Stimulated activated naive CD8-positive, alpha-beta T cell treated with anti-CD3 and anti-CD28 coated beads, Interleukin-15, Interleukin-2, amounts not matched to agents 100 ng/mL and 50 ng/mL, for 24 hours (primary cell): ENCODE measurements around the gene PGAP6.

Experiments
- H3K27ac Mint-ChIP-seq: one replicate; pipeline ENCODE4 v1.8.0; 2021; ENCODE audit warnings: mild to moderate bottlenecking, mixed read lengths
- H3K27me3 Mint-ChIP-seq: one replicate; pipeline ENCODE4 v1.8.0; 2021; ENCODE audit warnings: mixed read lengths
- H3K36me3 Mint-ChIP-seq: one replicate; pipeline ENCODE4 v1.8.0; 2021; ENCODE audit warnings: low read depth, mixed read lengths
- H3K4me1 Mint-ChIP-seq: one replicate; pipeline ENCODE4 v1.8.0; 2021; ENCODE audit warnings: low read depth, mixed read lengths
- H3K4me3 Mint-ChIP-seq: one replicate; pipeline ENCODE4 v1.8.0; 2021; ENCODE audit warnings: mild to moderate bottlenecking, mixed read lengths
- H3K9me3 Mint-ChIP-seq: one replicate; pipeline ENCODE4 v1.8.0; 2021; ENCODE audit warnings: mixed read lengths

PGAP6 gene

DNA sequence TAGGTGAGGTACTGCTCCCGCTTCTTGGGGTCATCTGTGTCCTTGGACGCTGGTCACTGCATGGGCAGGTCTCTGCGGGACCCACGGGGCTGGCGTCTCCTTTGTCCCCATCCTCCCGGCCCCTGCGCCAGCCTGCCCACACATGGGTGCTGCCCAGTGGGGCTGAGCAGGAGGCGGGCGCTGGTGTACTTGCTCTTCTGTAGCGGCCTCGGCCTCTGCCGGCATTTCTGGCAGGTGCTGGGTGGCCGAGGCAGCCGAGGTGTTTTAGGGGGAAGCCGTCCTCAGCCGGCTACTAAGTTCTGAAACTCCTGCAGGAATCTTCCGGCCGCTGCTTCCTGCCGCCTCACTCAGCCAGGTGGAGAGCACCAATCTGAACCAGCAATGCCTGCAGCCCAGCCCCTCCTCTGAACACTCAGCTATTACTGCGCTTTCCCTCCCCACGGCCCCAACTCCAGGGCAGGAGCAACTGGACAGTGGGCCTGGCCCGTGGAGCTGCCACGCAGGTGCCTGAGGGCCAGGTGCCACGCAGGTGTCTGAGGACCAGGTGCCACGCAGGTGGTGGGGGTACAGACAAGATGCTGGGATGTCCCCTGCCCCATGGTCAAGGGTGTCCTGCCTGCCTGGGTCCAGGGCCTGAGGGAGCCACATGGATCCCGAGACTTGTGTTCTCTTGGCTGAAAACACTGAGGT lies 29.9 kb upstream of the PGAP6 start:
- Mint-ChIP-seq H3K27me3 (no peaks in the 10 kb centered on the region), H3K4me3 (no peak overlapping the region), H3K9me3 (no peaks in the 10 kb centered on the region), H3K27ac (no peak overlapping the region), H3K4me1 (no peaks in the 10 kb centered on the region), H3K36me3 (no peaks in the 10 kb centered on the region)

DNA sequence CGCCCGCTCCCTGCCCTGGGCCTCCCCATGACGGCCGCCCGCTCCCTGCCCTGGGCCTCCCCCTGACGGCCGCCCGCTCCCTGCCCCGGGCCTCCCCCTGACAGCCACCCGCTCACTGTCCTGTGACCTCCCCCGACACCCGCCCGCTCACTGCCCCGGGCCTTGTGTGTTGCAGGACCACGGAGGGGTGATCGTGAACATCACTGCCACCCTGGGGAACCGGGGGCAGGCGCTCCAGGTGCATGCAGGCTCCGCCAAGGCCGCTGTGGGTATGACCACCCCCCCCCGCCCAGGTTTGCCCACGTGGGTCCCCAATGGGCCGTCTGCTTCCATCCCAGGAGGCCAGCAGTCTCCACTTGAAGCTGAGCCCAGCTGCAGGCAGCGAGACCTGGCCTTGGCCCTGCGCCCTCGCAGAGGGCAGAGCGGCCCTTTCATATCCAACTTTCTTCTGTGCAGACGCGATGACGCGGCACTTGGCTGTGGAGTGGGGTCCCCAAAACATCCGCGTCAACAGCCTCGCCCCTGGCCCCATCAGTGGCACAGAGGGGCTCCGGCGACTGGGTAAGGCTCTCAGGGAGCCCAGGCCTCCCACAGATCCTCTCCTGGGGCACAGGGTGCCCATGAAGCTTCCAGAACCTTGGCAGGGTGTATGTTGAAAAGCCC lies 28.9 kb upstream of the PGAP6 start:
- H3K9me3 Mint-ChIP-seq = no peaks in the 10 kb centered on the region
- no peak overlapping the region for H3K4me3 Mint-ChIP-seq
- no peaks in the 10 kb centered on the region for H3K4me1 Mint-ChIP-seq
- no peaks in the 10 kb centered on the region for H3K27me3 Mint-ChIP-seq
- no peaks in the 10 kb centered on the region for H3K36me3 Mint-ChIP-seq
- no peak overlapping the region for H3K27ac Mint-ChIP-seq

DNA sequence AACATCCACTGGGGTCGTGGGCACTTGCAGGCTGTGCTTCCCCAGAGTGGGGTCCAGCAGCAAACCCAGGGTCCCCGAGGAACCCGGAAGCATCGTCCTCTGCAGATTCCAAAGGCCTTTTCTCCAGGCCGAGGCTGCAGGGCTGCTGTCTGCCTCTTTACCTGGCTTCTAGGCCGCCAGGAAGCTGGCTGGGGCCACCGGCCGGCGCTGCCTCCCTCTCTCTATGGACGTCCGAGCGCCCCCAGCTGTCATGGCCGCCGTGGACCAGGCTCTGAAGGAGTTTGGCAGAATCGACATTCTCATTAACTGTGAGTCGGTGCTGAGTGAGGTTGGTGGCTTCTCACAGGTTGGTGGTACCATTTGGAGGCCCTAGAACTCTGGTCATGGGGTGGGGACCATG lies 25.5 kb upstream of the PGAP6 start:
- peaks cover 3% of the 10 kb centered on the region for H3K4me1 Mint-ChIP-seq
- H3K27me3 Mint-ChIP-seq = no peaks in the 10 kb centered on the region
- no peaks in the 10 kb centered on the region for H3K36me3 Mint-ChIP-seq
- no peak overlapping the region for H3K27ac Mint-ChIP-seq
- no peak overlapping the region for H3K4me3 Mint-ChIP-seq
- no peaks in the 10 kb centered on the region for H3K9me3 Mint-ChIP-seq

DNA sequence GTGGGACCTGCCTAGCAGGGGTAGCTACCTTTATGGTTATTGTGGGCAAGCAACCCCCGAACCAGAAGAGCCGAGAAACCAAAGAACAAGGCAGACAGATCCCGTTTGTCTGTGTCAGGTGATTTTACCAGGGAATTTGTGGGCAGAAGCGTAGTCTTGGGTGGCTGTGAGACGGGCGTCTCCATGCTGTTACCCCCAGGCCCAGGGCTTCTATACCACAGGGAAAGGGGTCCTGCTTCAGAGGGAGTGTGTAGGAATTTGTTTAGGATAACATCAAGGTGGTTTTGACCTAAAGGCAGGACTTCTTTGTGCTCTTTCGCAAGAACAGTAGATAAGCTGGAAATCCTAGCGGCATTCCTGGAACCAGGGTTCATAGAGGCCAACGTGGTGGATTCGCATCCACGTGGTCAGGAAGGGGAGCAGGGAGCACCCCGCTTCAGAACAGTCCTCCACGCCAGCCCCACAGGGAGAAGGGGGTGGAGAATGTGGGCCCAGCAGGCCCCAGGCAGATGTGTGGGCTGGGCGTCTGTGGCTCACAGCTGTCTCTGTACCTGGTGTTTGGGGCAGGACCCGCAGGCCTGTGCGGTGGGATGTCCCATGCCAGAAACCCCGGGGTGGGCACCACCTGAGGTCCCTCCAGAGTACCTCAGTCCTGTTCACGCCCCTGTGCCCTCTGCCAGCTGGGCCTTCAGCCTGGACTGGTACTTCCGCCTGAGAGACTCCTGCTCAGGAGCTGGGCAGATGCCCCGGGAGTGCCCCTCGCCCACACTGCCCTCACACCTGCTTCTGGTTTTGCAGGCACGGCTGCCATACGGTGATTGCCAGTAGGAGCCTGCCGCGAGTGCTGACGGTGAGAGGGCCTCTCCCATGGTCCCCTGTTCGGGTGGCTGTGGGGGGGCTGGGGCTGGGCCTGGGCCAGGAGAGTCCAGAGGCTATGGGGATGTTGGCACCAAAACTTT lies 24.0 kb upstream of the PGAP6 start:
- Mint-ChIP-seq H3K36me3 (no peaks in the 10 kb centered on the region), H3K27me3 (no peaks in the 10 kb centered on the region), H3K27ac (no peak overlapping the region), H3K4me1 (peaks cover 6% of the 10 kb centered on the region), H3K9me3 (no peaks in the 10 kb centered on the region), H3K4me3 (no peak overlapping the region)

DNA sequence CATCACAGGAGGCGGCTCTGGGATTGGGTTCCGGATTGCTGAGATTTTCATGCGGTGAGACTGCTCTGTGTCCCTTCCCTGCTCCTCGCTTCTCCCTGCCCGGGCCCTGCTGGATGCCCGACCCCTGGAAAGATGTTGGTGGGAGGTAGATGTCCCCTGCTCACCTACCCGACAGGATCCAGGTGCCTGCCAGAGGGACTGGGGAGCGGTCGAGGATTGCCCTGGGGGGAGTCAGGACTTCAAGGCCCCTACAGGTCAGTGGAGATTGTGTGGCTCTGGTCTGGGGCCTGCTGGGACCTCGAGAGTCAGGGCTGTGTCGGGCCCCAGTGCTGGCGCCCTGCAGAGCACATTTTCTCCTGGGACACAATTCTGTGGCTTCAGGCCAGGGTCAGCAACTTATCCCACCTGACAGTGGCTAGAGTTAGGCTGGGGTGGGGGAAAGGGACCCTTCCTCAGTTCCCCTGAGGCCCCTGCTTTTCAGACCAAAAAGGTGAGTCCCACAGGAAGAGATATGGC lies 23.3 kb upstream of the PGAP6 start:
- Mint-ChIP-seq H3K27ac (no peak overlapping the region), H3K36me3 (no peaks in the 10 kb centered on the region), H3K4me3 (no peak overlapping the region), H3K27me3 (no peaks in the 10 kb centered on the region), H3K9me3 (no peaks in the 10 kb centered on the region), H3K4me1 (peaks cover 13% of the 10 kb centered on the region)

DNA sequence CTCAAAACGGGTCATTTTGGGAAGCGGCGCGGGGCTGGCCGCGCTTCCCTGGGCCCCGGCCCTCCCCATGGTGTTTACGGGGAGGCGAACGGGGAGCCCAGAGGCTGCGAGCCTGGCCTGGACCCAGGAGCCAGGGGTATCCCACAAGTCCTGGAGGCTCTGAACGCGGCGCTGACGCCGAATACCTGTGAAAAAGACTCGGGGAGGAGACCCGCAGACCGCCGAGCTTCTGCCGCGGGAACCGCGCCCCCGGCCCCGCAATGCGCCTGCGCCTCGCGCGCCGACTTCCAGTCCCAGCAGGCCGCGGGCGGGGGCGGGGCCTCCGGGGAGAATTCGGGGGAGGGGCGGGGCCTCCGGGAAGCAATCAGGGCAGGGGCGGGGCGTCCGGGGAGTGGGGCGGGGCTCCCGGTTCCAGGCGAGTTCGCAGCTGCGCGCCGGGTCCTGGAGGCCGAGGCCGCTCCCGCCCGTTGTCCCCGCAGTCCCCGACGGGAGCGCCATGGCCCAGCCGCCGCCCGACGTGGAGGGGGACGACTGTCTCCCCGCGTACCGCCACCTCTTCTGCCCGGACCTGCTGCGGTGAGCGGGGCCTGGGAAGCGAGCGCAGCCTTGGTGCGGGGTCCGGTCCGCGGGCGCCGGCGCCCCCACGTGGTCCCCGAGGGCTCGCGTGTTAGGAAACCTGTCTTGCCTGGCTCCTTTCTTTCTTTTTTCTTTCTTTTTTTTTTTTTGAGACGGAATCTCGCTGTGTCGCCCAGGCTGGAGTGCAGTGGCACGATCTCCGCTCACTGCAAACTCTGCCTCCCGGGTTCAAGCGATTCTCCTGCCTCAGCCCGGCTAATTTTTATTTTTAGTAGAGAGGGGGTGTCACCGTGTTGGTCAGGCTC lies 19.9 kb upstream of the PGAP6 start, which contains the start of gene DECR2:
DECR2 (plus strand) TSS at position 418 of the 881 bp plus-strand sequence; CDS start at position 497, 79 bp downstream.
- peak within 1 kb of the TSS; percentile 67 for H3K27ac Mint-ChIP-seq
- H3K27me3 Mint-ChIP-seq = no peaks in the 10 kb centered on the region
- H3K9me3 Mint-ChIP-seq = no peaks in the 10 kb centered on the region
- no peaks in the 10 kb centered on the region for H3K36me3 Mint-ChIP-seq
- peaks cover 20% of the 10 kb centered on the region for H3K4me1 Mint-ChIP-seq
- H3K4me3 Mint-ChIP-seq = peak within 1 kb of the TSS; percentile 84

DNA sequence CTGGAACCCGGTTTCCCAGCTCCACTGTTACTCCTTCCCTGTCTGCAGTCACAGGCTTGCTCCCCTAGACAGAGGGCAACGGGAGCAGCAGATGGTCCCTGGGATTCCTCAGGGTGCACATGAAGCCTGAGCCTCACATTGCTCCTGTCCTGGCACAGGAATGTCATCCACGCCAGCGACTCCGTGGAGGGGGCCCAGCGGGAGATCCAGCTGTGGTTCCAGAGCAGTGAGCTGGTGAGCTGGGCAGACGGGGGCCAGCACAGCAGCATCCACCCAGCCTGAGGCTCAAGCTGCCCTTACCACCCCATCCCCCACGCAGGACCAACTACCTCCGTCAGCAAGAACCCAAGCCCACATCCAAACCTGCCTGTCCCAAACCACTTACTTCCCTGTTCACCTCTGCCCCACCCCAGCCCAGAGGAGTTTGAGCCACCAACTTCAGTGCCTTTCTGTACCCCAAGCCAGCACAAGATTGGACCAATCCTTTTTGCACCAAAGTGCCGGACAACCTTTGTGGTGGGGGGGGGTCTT lies 18.3 kb upstream of the PGAP6 start:
- H3K9me3 Mint-ChIP-seq = no peaks in the 10 kb centered on the region
- no peaks in the 10 kb centered on the region for H3K36me3 Mint-ChIP-seq
- peak overlapping the region; percentile 49 for H3K27ac Mint-ChIP-seq
- peak overlapping the region; percentile 84 for H3K4me3 Mint-ChIP-seq
- peaks cover 27% of the 10 kb centered on the region for H3K4me1 Mint-ChIP-seq
- no peaks in the 10 kb centered on the region for H3K27me3 Mint-ChIP-seq

DNA sequence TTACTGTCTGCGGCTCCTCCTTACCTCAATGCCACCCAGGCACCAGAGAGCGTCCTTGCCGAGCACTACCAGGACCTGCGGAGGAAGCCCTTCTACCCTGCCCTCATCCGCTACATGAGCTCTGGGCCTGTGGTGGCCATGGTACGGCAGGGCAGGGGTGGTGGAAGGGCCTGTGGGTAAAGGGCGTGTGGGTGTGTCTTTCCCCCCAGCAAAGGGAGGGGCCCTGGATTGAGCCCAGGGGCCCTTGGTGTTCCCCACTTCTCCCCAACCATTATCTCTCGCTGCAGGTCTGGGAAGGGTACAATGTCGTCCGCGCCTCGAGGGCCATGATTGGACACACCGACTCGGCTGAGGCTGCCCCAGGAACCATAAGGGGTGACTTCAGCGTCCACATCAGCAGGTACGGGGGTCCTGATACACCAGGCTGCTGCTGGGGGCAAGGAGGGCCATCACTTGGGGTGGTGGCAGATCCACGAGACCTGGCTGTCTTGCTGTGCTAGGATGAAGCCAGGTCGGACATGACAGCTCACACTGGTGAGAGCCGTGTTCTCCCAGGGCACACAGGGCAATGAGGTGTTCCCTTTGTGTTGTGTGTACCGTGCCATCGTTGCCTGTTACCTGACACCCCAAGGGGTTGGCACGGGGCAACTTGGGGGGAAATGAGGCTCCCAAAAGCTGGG lies 17.7 kb upstream of the PGAP6 start:
- Mint-ChIP-seq H3K27me3 (no peaks in the 10 kb centered on the region), H3K4me3 (no peak overlapping the region), H3K4me1 (peaks cover 27% of the 10 kb centered on the region), H3K9me3 (no peaks in the 10 kb centered on the region), H3K27ac (no peak overlapping the region), H3K36me3 (no peaks in the 10 kb centered on the region)

DNA sequence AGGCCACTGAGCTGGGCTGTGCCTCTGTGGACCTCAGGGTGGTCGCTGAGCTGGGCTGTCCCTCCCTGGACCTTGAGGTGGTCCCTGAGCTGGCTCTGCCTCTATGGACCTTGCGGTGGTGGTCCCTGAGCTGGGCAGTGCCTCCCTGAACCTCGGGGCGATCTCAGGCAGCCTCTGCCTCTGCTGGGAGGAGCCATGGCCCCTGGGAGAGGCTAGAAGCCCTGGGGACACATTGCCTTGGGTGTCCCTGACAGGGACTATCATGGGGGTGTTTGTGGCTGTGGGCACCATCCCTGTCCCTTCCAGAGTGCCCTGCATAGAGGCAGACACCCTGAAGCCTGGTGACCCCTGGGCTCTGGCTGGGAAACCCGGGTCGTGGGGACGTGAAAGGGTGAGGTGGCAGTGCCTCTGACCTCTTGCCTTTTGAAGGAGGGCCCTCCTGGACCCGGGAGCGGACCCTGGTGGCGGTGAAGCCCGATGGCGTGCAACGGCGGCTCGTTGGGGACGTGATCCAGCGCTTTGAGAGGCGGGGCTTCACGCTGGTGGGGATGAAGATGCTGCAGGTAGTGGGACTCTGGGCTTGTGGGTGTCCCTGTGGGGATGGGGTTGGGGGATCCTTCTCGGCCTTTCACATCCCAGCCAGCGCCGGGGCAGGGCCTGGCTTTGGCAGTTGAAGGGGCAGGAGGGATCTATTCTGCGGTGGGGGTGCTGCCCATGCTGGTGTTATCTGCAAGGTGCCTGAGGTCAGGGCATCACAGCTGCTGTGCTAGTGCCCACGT lies 17.0 kb upstream of the PGAP6 start:
- Mint-ChIP-seq H3K4me1 (peaks cover 27% of the 10 kb centered on the region), H3K27ac (no peak overlapping the region), H3K36me3 (no peaks in the 10 kb centered on the region), H3K27me3 (no peaks in the 10 kb centered on the region), H3K4me3 (peak overlapping the region; percentile 67), H3K9me3 (no peaks in the 10 kb centered on the region)

DNA sequence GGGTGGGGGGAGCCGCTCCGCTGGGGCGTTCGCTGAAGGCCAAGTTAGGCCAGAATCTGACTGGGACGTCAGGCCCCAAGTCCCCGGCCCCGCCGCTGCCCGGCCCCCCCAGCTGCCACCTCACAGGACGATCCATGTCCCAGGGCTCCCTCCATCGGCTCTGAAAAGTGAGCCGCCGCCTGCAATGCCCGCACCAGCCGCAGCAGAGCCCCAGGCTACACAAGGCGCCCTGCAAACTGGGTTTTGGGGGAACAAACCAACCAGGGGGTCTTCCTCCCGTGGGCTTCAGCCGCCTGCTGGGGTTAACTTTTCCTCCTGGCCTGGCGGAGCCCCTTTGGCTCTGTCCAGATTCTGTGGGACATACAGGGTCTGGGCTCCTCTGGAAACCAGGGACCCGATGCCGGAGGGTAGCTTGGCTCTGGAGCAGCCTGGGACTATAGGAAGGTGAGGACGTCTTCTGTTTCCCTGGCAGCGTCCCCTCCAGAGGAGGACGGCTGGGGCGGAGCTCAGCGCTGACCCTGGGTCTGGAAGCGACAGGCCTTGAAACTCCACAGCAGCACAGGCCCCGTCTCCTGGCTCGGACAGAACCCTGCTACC lies 16.1 kb upstream of the PGAP6 start:
- Mint-ChIP-seq H3K9me3 (no peaks in the 10 kb centered on the region), H3K27me3 (no peaks in the 10 kb centered on the region), H3K4me1 (peaks cover 30% of the 10 kb centered on the region), H3K27ac (peak overlapping the region; percentile 8), H3K4me3 (peak overlapping the region; percentile 67), H3K36me3 (no peaks in the 10 kb centered on the region)

DNA sequence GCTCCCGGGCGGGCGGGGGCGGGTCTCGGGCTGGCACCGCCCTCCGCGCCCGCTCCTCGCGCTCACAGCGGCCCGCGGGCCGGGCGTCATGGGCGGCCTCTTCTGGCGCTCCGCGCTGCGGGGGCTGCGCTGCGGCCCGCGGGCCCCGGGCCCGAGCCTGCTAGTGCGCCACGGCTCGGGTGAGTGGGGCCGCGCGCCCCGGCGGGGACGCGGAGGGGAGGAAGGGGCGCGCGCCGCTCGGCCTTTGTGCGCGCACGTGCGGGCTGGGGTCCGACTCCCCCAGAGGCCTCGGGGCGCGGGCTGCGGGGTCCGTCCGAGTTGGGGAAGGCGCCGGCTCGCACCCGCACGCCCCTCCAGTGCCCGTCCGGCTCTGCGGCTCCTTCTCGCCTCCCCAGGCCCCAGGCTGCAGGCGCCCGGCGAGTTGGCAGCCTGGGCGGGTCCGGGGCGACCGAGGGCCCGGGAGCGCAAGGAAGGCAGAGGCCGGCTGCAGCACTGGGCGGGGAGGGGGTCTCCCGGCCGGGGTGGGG lies 15.4 kb upstream of the PGAP6 start, which contains the start of gene NME4:
NME4 (plus strand) TSS at position 65 of the 527 bp plus-strand sequence; CDS start at position 89, 24 bp downstream.
- Mint-ChIP-seq H3K27me3 (no peaks in the 10 kb centered on the region), H3K4me3 (peak within 1 kb of the TSS; percentile 81), H3K36me3 (no peaks in the 10 kb centered on the region), H3K9me3 (no peaks in the 10 kb centered on the region), H3K4me1 (peaks cover 33% of the 10 kb centered on the region), H3K27ac (peak within 1 kb of the TSS; percentile 63)

DNA sequence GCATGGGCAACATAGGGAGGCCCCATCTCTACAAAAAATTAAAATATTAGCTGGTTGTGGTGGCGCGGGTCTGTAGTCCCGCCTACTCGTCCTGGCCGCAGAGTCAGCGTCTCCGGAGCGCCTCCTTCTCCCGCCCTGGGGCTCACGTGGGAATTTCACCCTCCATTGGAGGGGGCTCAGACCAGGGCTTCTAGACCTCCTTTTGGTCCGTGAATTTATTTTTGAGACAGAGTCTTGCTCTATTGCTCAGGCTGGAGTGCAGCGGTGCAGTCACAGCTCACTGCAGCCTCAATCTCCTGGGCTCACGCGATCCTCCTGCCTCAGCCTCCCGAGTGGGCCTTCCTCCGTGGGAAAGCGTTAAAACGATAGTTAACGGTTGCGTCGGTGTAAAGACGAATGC lies 14.8 kb upstream of the PGAP6 start:
- Mint-ChIP-seq H3K4me3 (peak overlapping the region; percentile 81), H3K4me1 (peaks cover 37% of the 10 kb centered on the region), H3K36me3 (no peaks in the 10 kb centered on the region), H3K27ac (peak overlapping the region; percentile 63), H3K9me3 (no peaks in the 10 kb centered on the region), H3K27me3 (no peaks in the 10 kb centered on the region)
